ENCODE results near the gene FFAR2.

The FFAR2 gene

DNA sequence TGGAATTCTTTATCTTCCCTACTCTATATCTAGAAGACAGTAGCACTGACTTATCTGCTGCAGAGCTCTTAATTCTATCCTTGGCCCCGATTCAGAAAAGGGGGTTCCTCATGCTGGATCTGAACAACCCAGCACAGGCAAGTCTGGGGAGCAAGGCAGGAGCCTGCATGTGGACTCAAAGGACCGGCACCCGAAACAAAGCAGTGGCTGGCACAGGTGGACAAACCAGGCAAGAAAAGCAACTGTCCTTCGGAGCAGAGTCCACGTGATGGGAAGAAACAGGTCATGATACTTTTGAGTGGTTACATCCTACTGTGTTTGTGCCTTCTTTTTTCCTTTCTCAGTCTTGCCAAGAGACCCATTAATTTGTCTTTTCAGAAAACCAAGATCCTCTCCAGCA is 38.9 kb upstream of the FFAR2 start:
- no peaks in the 10 kb centered on the region for H3K9me3 ChIP-seq (ENCODE audit: control insufficient read depth, insufficient read depth, low read length)
- no peaks in the 10 kb centered on the region for H4K20me1 ChIP-seq (ENCODE audit: control insufficient read depth, insufficient read depth, low read depth, low read length)
- no peaks in the 10 kb centered on the region for H3F3A ChIP-seq (ENCODE audit: control insufficient read depth, insufficient read depth)
- H3K4me3 ChIP-seq (ENCODE audit: low read length), result no peak overlapping the region
- H3K79me2 ChIP-seq (ENCODE audit: control insufficient read depth, low read length), result no peaks in the 10 kb centered on the region
- TF ChIP-seq, protein P1, sequence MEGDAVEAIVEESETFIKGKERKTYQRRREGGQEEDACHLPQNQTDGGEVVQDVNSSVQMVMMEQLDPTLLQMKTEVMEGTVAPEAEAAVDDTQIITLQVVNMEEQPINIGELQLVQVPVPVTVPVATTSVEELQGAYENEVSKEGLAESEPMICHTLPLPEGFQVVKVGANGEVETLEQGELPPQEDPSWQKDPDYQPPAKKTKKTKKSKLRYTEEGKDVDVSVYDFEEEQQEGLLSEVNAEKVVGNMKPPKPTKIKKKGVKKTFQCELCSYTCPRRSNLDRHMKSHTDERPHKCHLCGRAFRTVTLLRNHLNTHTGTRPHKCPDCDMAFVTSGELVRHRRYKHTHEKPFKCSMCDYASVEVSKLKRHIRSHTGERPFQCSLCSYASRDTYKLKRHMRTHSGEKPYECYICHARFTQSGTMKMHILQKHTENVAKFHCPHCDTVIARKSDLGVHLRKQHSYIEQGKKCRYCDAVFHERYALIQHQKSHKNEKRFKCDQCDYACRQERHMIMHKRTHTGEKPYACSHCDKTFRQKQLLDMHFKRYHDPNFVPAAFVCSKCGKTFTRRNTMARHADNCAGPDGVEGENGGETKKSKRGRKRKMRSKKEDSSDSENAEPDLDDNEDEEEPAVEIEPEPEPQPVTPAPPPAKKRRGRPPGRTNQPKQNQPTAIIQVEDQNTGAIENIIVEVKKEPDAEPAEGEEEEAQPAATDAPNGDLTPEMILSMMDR (IDR thresholded peaks at IDR 0.05; ENCODE audit: low read depth, low read length, poor library complexity, severe bottlenecking), result no peak
- TF ChIP-seq EZH2phosphoT487 (IDR thresholded peaks at IDR 0.05; ENCODE audit: borderline replicate concordance, low read length), result no peak
- no peaks in the 10 kb centered on the region for H3K36me3 ChIP-seq (ENCODE audit: control insufficient read depth, low read length)
- no peaks in the 10 kb centered on the region for H3K9me2 ChIP-seq (replicated peaks; ENCODE audit: control insufficient read depth, low read length)
- H3K27ac ChIP-seq (ENCODE audit: low read depth, low read length), result no peak overlapping the region
- no peak overlapping the region for H3K4me2 ChIP-seq (ENCODE audit: low read length)
- H3K27me3 ChIP-seq (ENCODE audit: control insufficient read depth, low read length), result peaks cover 35% of the 10 kb centered on the region
- H3K4me1 ChIP-seq (ENCODE audit: control insufficient read depth, low read length), result 0 out of 2 replicates have a peak, but pooled peaks cover 3% of the 10 kb centered on the region

DNA sequence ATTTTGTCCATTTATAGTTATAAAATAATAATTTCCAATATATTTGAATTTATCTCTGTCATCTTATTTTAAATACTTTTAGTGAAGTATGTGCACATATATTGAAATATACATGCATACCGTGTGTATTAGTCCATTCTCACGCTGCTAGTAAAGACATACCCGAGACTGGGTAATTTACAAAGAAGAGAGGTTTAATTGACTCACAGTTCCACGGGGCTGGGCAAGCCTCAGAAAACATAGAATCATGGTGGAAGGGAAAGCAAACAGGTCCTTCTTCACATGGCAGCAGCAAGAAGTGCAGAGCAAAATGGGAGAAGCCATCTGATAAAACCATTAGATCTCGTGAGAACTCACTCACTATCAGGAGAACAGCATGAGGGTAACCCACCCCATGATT is 37.6 kb upstream of the FFAR2 start:
- no peaks in the 10 kb centered on the region for H4K20me1 ChIP-seq (ENCODE audit: control insufficient read depth, insufficient read depth, low read depth, low read length)
- no peaks in the 10 kb centered on the region for H3K9me2 ChIP-seq (replicated peaks; ENCODE audit: control insufficient read depth, low read length)
- no peak overlapping the region for H3K4me3 ChIP-seq (ENCODE audit: low read length)
- no peaks in the 10 kb centered on the region for H3K36me3 ChIP-seq (ENCODE audit: control insufficient read depth, low read length)
- no peaks in the 10 kb centered on the region for H3K9me3 ChIP-seq (ENCODE audit: control insufficient read depth, insufficient read depth, low read length)
- H3K27me3 ChIP-seq (ENCODE audit: control insufficient read depth, low read length), result peaks cover 33% of the 10 kb centered on the region
- H3K79me2 ChIP-seq (ENCODE audit: control insufficient read depth, low read length), result no peaks in the 10 kb centered on the region
- H3F3A ChIP-seq (ENCODE audit: control insufficient read depth, insufficient read depth), result no peaks in the 10 kb centered on the region
- H3K4me1 ChIP-seq (ENCODE audit: control insufficient read depth, low read length), result 0 out of 2 replicates have a peak, but pooled peaks cover 3% of the 10 kb centered on the region
- TF ChIP-seq EZH2phosphoT487 (IDR thresholded peaks at IDR 0.05; ENCODE audit: borderline replicate concordance, low read length), result no peak
- TF ChIP-seq, protein P1 (IDR thresholded peaks at IDR 0.05; ENCODE audit: low read depth, low read length, poor library complexity, severe bottlenecking), result no peak
- no peak overlapping the region for H3K27ac ChIP-seq (ENCODE audit: low read depth, low read length)
- H3K4me2 ChIP-seq (ENCODE audit: low read length), result no peak overlapping the region

DNA sequence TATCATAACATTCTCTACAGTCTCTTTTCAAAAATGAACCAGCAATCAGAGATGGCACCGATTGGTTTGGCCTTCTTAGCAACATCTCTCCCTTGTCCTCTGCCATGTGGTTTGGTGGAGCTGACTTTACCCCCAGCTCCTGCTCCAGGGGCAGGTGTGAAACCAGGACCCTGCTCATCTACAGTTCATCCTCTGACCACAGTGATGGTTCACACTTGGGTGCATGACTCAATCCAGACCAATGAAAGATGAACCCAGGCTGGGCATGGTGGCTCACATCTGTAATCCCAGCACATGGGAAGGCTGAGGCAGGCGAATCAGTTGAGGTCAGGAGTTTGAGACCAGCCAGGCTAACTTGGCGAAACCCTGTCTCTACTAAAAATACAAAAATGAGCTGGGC is 33.6 kb upstream of the FFAR2 start:
- H3K9me2 ChIP-seq (replicated peaks; ENCODE audit: control insufficient read depth, low read length), result no peaks in the 10 kb centered on the region
- no peaks in the 10 kb centered on the region for H4K20me1 ChIP-seq (ENCODE audit: control insufficient read depth, insufficient read depth, low read depth, low read length)
- H3K27me3 ChIP-seq (ENCODE audit: control insufficient read depth, low read length), result peaks cover 48% of the 10 kb centered on the region
- H3K27ac ChIP-seq (ENCODE audit: low read depth, low read length), result no peak overlapping the region
- no peak overlapping the region for H3K4me3 ChIP-seq (ENCODE audit: low read length)
- H3K4me2 ChIP-seq (ENCODE audit: low read length), result no peak overlapping the region
- TF ChIP-seq, protein P1 (IDR thresholded peaks at IDR 0.05; ENCODE audit: low read depth, low read length, poor library complexity, severe bottlenecking), result no peak
- TF ChIP-seq EZH2phosphoT487 (IDR thresholded peaks at IDR 0.05; ENCODE audit: borderline replicate concordance, low read length), result no peak
- no peaks in the 10 kb centered on the region for H3K79me2 ChIP-seq (ENCODE audit: control insufficient read depth, low read length)
- no peaks in the 10 kb centered on the region for H3K36me3 ChIP-seq (ENCODE audit: control insufficient read depth, low read length)
- H3K4me1 ChIP-seq (ENCODE audit: control insufficient read depth, low read length), result no peaks in the 10 kb centered on the region
- no peaks in the 10 kb centered on the region for H3F3A ChIP-seq (ENCODE audit: control insufficient read depth, insufficient read depth)
- H3K9me3 ChIP-seq (ENCODE audit: control insufficient read depth, insufficient read depth, low read length), result no peaks in the 10 kb centered on the region

All from DOHH2 (cell line).